Renal cortex interstitium (tissue), 11 donors: Measurements from ENCODE around the gene APOL5. TPM values are rescaled to one million over a fixed set of nuclear protein-coding genes. Genes with fewer than 3 reads are reported as not detected.

Experiments
- DNase-seq, 11 donors: peaks; one replicate each; pipeline ENCODE4 v3.0.0-alpha.2; 2013; ENCODE audit warnings: low read depth in 9 of 11, low spot score in 4 of 11; ENCODE audit errors: extremely low read depth in 1 of 11
- polyA plus RNA-seq, 3 donors: library from polyadenylated mRNA; unstranded; fragments of 120-200 nt; gene quantifications; one replicate each; pipeline ENCODE4 v1.2.1, GENCODE V29; 2013; ENCODE audit not compliant: insufficient read length in 3 of 3

APOL5 gene
- polyA plus RNA-seq, 3 donors, result 0.09 TPM; not detected in 2

- DNase-seq, result no peak
Observed at GRCh38 chr22:35766654-35767580, 49.2 kb downstream of the APOL5 start.

GRCh38 chr22:35769974-35770373 lies 52.3 kb downstream of the APOL5 start:
- DNase-seq, result no peak

GRCh38 chr22:35775339-35775738 lies 57.7 kb downstream of the APOL5 start:
- no peak for DNase-seq

- no peak for DNase-seq
Observed at GRCh38 chr22:35777335-35777975, 59.8 kb downstream of the APOL5 start.

Other genes starting within 250 kb of the APOL5 start
- 1 to 10 TPM; 2.1 to 2.2 (median 2.1) TPM for gene RASD2, start 177.0 kb upstream of the APOL5 start, polyA plus RNA-seq
- gene MB, start 100.5 kb upstream of the APOL5 start, polyA plus RNA-seq, result under 1 TPM in 1 of 3 donors, not detected in 2; 0.47 TPM
- 1 to 10 TPM; 3.0 to 4.2 (median 3.6) TPM for gene APOL6, start 69.4 kb upstream of the APOL5 start, polyA plus RNA-seq